ENCODE data around the gene MCHR1.
"Not testable (repeated sequence)": the region's sequence is repeated elsewhere in the genome, so short reads cannot be mapped to it uniquely, and the experiment has no call there.

The MCHR1 gene

DNA sequence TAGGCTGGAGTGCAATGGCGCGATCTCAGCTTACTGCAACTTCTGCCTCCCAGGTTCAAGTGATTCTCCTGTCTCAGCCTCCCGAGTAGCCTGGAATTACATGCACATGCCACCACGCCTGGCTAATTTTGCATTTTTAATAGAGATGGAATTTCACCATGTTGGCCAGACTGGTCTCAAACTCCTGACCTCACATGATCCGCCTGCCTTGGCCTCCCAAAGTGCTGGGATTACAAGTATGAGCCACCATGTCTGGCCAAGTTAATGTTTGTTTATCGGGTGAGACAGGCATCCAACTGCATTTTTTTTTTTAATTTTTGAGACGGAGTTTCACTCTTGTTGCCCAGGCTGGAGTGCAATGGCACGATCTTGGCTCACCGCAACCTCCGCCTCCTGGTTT, 22.6 kb upstream of the MCHR1 start:
- not testable (repeated sequence) for H3K27me3 ChIP-seq (replicated peaks; ENCODE audit: control insufficient read depth, insufficient read depth, low read length, poor library complexity, severe bottlenecking); H3K4me1 ChIP-seq (ENCODE audit: control insufficient read depth, insufficient read depth, low read length, poor library complexity, severe bottlenecking); DNase-seq; H3K4me3 ChIP-seq (ENCODE audit: insufficient read depth, low read depth, low read length, poor library complexity, severe bottlenecking); H3K9me3 ChIP-seq (ENCODE audit: control insufficient read depth, low read length); H3K36me3 ChIP-seq (ENCODE audit: control insufficient read depth, insufficient read depth, low read length); H3K27ac ChIP-seq (ENCODE audit: insufficient read depth, low read length, poor library complexity, severe bottlenecking)

DNA sequence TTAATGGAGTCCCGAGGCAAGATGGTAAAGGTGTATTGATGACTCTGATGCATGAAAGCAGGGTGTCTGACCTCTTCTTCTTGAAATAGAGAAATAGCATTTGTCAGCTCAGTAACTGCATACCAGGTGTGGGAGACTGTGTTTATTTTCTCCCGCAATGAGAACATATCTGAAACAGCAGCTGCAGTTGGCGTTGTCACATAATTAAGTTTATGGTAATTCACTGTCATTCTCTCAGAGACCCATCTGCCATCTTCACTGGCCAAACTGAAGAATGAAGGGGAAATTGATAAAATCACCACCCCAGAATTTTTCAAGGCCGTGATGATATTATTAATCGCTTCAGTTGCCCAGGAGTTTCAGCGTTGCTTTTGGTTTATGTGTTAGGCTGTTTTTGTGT, 20.1 kb upstream of the MCHR1 start:
- no peak overlapping the region for H3K27ac ChIP-seq (ENCODE audit: insufficient read depth, low read length, poor library complexity, severe bottlenecking)
- no peaks in the 10 kb centered on the region for H3K36me3 ChIP-seq (ENCODE audit: control insufficient read depth, insufficient read depth, low read length)
- H3K27me3 ChIP-seq (replicated peaks; ENCODE audit: control insufficient read depth, insufficient read depth, low read length, poor library complexity, severe bottlenecking) = no peaks in the 10 kb centered on the region
- H3K4me1 ChIP-seq (ENCODE audit: control insufficient read depth, insufficient read depth, low read length, poor library complexity, severe bottlenecking) = no peaks in the 10 kb centered on the region
- no peak overlapping the region for H3K4me3 ChIP-seq (ENCODE audit: insufficient read depth, low read depth, low read length, poor library complexity, severe bottlenecking)
- no peaks in the 10 kb centered on the region for H3K9me3 ChIP-seq (ENCODE audit: control insufficient read depth, low read length)
- DNase-seq = no peak

DNA sequence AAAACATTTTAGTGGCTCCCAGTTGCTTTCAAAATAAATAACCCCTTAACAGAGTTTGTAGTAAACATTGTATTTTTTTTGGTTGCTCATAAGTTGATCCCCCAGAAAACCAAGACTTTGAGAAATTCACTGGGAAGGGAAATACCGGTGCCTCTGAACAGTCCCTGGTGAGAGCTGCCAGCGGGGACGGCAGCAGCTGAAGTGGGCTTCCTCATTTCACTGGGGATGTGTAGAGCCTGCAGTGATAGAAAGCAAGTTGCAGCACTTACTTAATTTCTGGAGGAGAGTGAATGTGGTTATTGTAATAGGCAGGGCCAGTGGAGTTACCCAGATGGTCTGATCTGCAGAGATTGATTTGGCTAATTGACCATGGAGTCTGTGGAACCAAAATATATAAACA, 18.6 kb upstream of the MCHR1 start:
- DNase-seq = no peak

DNA sequence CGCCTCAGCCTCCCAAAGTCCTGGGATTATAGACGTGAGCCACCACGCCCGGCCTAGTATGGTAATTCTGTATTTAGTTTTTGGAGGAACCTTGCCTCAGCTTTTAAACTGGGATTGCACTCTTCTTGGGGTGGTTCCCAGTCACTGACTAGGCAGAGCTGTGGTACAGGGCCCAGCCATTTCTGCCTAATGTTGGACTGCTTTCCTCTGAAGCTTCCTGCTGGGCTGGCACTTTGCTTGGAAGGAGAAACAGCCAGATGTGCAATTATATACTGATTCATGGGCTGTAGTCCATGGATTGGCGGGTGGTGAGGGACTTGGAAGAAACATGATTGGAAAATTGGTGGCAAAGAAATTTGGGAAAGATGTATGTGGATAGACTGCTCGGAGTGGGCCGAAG, 17.6 kb upstream of the MCHR1 start:
- no peak overlapping the region for H3K27ac ChIP-seq (ENCODE audit: insufficient read depth, low read length, poor library complexity, severe bottlenecking)
- no peaks in the 10 kb centered on the region for H3K27me3 ChIP-seq (replicated peaks; ENCODE audit: control insufficient read depth, insufficient read depth, low read length, poor library complexity, severe bottlenecking)
- H3K36me3 ChIP-seq (ENCODE audit: control insufficient read depth, insufficient read depth, low read length) = no peaks in the 10 kb centered on the region
- no peak for DNase-seq
- no peaks in the 10 kb centered on the region for H3K4me1 ChIP-seq (ENCODE audit: control insufficient read depth, insufficient read depth, low read length, poor library complexity, severe bottlenecking)
- H3K9me3 ChIP-seq (ENCODE audit: control insufficient read depth, low read length) = no peaks in the 10 kb centered on the region
- no peak overlapping the region for H3K4me3 ChIP-seq (ENCODE audit: insufficient read depth, low read depth, low read length, poor library complexity, severe bottlenecking)

More for the DNA sequence above, 18.6 kb upstream of the MCHR1 start:
- Histone ChIP-seq H3K4me1 (ENCODE audit: control insufficient read depth, insufficient read depth, low read length, poor library complexity, severe bottlenecking) (no peaks in the 10 kb centered on the region), H3K27me3 (replicated peaks; ENCODE audit: control insufficient read depth, insufficient read depth, low read length, poor library complexity, severe bottlenecking) (no peaks in the 10 kb centered on the region), H3K36me3 (ENCODE audit: control insufficient read depth, insufficient read depth, low read length) (no peaks in the 10 kb centered on the region), H3K4me3 (ENCODE audit: insufficient read depth, low read depth, low read length, poor library complexity, severe bottlenecking) (no peak overlapping the region), H3K9me3 (ENCODE audit: control insufficient read depth, low read length) (no peaks in the 10 kb centered on the region), H3K27ac (ENCODE audit: insufficient read depth, low read length, poor library complexity, severe bottlenecking) (no peak overlapping the region)

DNA sequence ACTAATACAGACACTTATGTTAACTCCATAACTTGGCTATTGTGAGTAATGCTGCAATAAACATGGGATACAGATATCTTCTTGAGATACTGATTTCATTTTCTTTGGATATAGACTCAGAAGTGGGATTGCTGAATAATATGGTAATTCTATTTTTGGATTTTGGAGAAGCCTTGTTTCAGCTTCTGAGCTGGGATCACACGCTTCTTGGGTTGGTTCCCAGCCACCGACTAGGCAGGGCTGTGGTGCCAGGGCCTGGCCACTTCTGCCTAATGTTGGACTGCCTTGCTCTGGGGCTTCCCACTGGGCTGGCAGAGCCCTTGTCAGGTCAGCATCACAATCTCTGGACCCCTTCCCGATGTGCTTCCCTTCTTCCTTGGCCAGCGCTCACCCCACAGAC, 14.0 kb upstream of the MCHR1 start:
- Histone ChIP-seq H3K4me3 (ENCODE audit: insufficient read depth, low read depth, low read length, poor library complexity, severe bottlenecking) (no peak overlapping the region), H3K9me3 (ENCODE audit: control insufficient read depth, low read length) (no peaks in the 10 kb centered on the region), H3K4me1 (ENCODE audit: control insufficient read depth, insufficient read depth, low read length, poor library complexity, severe bottlenecking) (no peaks in the 10 kb centered on the region), H3K27ac (ENCODE audit: insufficient read depth, low read length, poor library complexity, severe bottlenecking) (no peak overlapping the region), H3K27me3 (replicated peaks; ENCODE audit: control insufficient read depth, insufficient read depth, low read length, poor library complexity, severe bottlenecking) (no peaks in the 10 kb centered on the region), H3K36me3 (ENCODE audit: control insufficient read depth, insufficient read depth, low read length) (no peaks in the 10 kb centered on the region)
- DNase-seq = no peak

DNA sequence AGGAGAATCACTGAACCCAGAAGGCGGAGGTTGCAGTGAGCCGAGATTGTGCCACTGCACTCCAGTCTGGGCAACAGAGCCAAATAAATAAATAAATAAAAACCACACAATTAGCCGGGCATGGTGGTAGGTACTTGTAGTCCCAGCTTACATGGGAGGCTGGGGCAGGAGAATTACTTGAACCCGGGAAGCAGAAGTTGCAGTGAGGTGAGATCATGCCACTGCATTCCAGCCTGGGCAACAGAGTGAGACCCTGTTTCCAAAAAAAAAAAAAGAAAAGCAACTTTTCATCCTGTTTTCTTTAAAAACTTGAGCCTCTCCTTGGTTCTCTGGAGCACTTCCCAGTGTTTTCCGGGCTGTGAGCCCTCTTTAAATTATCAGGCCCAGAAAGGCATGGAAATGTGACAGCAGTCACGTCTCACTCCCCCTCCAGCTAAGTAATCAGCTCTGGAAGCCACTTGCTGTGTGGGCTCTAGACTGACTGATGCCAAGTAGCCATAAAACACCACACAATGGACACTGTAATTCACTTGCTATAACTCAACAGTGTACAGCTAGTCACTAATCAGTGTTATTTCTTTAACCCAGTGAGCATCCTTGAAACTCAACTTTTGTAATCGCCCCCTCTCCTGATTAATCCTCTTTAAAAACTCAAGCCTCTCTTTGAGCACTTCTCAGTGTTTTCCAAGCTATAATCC, 13.0 kb upstream of the MCHR1 start:
- Histone ChIP-seq H3K4me3 (ENCODE audit: insufficient read depth, low read depth, low read length, poor library complexity, severe bottlenecking) (no peak overlapping the region), H3K4me1 (ENCODE audit: control insufficient read depth, insufficient read depth, low read length, poor library complexity, severe bottlenecking) (no peaks in the 10 kb centered on the region), H3K36me3 (ENCODE audit: control insufficient read depth, insufficient read depth, low read length) (no peaks in the 10 kb centered on the region), H3K27ac (ENCODE audit: insufficient read depth, low read length, poor library complexity, severe bottlenecking) (no peak overlapping the region), H3K9me3 (ENCODE audit: control insufficient read depth, low read length) (no peaks in the 10 kb centered on the region), H3K27me3 (replicated peaks; ENCODE audit: control insufficient read depth, insufficient read depth, low read length, poor library complexity, severe bottlenecking) (no peaks in the 10 kb centered on the region)
- no peak for DNase-seq

DNA sequence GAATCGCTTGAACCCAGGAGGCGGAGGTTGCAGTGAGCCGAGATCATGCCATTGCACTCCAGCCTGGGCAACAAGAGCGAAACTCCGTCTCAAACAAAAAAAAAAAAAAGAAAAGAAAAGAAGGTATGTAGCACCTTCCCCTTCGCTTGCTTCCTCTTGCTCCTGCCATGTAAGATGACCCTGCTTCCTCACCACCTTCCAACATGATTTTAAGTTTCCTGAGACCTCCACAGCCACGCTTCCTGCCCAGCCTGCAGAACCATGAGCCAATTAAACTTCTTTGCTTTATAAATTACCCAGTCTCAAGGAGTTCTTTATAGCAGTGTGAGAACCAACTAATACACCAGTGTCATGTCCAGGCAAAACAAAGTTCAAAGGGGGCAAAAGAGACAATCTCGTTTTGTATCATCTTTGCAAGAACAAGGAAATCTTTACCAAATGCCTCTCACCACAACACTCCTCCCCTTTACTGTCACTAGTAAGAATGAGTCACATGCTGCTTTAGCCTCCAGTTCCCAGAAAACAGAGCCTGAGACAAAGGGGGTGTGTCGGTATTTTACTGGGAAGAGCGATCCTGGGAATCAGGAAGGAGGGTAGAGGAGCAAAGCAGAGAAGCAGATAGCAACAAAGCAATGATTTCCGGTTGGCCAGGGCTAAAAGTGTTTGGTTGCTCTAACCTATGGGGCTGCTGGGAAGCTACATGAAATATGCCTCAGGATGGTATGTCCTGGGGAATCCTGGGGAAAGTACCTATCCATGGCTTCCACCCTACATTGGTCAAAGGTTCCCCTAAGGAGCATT, 10.5 kb upstream of the MCHR1 start:
- Histone ChIP-seq H3K9me3 (ENCODE audit: control insufficient read depth, low read length) (no peaks in the 10 kb centered on the region), H3K36me3 (ENCODE audit: control insufficient read depth, insufficient read depth, low read length) (no peaks in the 10 kb centered on the region), H3K4me3 (ENCODE audit: insufficient read depth, low read depth, low read length, poor library complexity, severe bottlenecking) (no peak overlapping the region), H3K27ac (ENCODE audit: insufficient read depth, low read length, poor library complexity, severe bottlenecking) (no peak overlapping the region), H3K4me1 (ENCODE audit: control insufficient read depth, insufficient read depth, low read length, poor library complexity, severe bottlenecking) (no peaks in the 10 kb centered on the region), H3K27me3 (replicated peaks; ENCODE audit: control insufficient read depth, insufficient read depth, low read length, poor library complexity, severe bottlenecking) (no peaks in the 10 kb centered on the region)
- no peak for DNase-seq

DNA sequence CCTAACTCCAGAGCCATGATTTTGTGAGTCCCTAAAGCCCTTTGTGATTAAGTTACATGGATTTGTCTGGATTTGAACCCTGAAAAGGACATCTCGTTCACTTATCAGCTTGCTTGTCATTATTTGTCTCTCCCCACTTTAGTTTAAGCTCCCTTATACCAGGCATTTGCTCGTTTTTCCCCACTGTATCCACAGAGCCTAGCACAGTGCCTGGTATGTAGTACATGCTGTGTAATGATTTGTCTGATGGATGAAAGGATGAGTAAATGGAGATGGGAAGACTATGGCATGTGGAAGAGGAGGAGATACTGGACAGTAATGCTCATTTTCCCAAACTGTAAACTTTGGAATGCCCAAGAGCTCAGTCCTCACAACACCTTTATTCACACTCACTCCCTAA, 9.2 kb upstream of the MCHR1 start:
- no peak overlapping the region for H3K4me3 ChIP-seq (ENCODE audit: insufficient read depth, low read depth, low read length, poor library complexity, severe bottlenecking)
- H3K4me1 ChIP-seq (ENCODE audit: control insufficient read depth, insufficient read depth, low read length, poor library complexity, severe bottlenecking) = no peaks in the 10 kb centered on the region
- no peak overlapping the region for H3K27ac ChIP-seq (ENCODE audit: insufficient read depth, low read length, poor library complexity, severe bottlenecking)
- no peaks in the 10 kb centered on the region for H3K36me3 ChIP-seq (ENCODE audit: control insufficient read depth, insufficient read depth, low read length)
- no peaks in the 10 kb centered on the region for H3K9me3 ChIP-seq (ENCODE audit: control insufficient read depth, low read length)
- H3K27me3 ChIP-seq (replicated peaks; ENCODE audit: control insufficient read depth, insufficient read depth, low read length, poor library complexity, severe bottlenecking) = no peaks in the 10 kb centered on the region
- DNase-seq = no peak

DNA sequence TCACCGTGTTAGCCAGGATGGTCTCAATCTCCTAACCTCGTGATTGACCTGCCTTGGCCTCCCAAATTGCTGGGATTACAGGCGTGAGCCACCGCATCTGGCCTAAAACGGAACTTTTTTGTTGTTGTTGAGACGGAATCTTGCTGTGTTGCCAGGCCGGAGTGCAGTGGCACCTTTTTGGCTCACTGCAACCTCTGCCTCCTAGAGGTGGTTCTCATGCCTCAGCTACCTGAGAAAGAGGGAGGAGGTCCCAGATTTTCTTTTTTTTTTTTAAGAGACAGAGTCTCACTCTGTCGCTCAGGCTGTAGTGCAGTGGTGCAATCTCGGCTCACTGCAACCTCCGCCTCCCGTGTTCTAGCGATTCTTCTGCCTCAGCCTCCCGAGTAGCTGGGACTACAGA, 7.9 kb upstream of the MCHR1 start:
- DNase-seq = no peak
- Histone ChIP-seq H3K4me3 (ENCODE audit: insufficient read depth, low read depth, low read length, poor library complexity, severe bottlenecking) (no peak overlapping the region), H3K4me1 (ENCODE audit: control insufficient read depth, insufficient read depth, low read length, poor library complexity, severe bottlenecking) (no peaks in the 10 kb centered on the region), H3K27me3 (replicated peaks; ENCODE audit: control insufficient read depth, insufficient read depth, low read length, poor library complexity, severe bottlenecking) (no peaks in the 10 kb centered on the region), H3K9me3 (ENCODE audit: control insufficient read depth, low read length) (no peaks in the 10 kb centered on the region), H3K27ac (ENCODE audit: insufficient read depth, low read length, poor library complexity, severe bottlenecking) (no peak overlapping the region), H3K36me3 (ENCODE audit: control insufficient read depth, insufficient read depth, low read length) (no peaks in the 10 kb centered on the region)

DNA sequence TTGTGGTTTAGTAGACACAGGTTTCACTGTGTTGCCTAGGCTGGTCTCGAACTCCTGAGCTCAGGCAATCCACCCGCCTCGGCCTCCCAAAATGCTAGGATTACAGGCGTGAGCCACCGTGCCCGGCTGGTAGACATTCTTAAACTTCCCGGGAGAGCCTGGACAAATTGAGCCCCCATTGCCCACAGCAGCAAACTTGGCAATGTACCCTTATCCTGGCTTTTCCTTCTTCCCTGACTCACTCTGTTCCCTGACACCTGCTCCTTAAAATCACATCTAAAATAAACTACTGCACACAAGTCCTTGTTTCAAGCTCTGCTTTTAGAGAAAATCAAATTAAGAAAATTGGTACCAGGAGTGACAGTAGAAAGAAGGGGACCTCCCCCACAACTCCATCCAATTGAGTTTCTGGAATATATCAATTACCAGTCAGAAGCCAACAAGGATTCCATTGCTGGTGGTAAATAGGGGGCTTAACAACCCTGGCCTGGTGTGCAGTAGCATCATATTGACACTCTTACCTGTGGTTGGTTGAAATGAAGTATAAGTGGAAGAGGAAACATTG, 7.4 kb upstream of the MCHR1 start:
- Histone ChIP-seq H3K27ac (ENCODE audit: insufficient read depth, low read length, poor library complexity, severe bottlenecking) (no peak overlapping the region), H3K4me1 (ENCODE audit: control insufficient read depth, insufficient read depth, low read length, poor library complexity, severe bottlenecking) (no peaks in the 10 kb centered on the region), H3K9me3 (ENCODE audit: control insufficient read depth, low read length) (no peaks in the 10 kb centered on the region), H3K4me3 (ENCODE audit: insufficient read depth, low read depth, low read length, poor library complexity, severe bottlenecking) (no peak overlapping the region), H3K27me3 (replicated peaks; ENCODE audit: control insufficient read depth, insufficient read depth, low read length, poor library complexity, severe bottlenecking) (no peaks in the 10 kb centered on the region), H3K36me3 (ENCODE audit: control insufficient read depth, insufficient read depth, low read length) (no peaks in the 10 kb centered on the region)
- DNase-seq = no peak
